ENCODE measurements around the gene MS4A6A. TPM values are rescaled to one million over a fixed set of nuclear protein-coding genes. Genes with fewer than 3 reads are reported as not detected.

MS4A6A gene
- total and polyA plus RNA-seq, 2 donors (not counting 1 experiment from before 2014, with no cell fraction given), result 0.34 to 4.1 TPM

GRCh38 chr11:60184824-60185511 is 2.1 kb upstream of the MS4A6A start:
- H3K79me2 ChIP-seq (ENCODE audit: control insufficient read depth, insufficient read depth, low read length), result no peaks in the 10 kb centered on the region
- H3K27me3 ChIP-seq (replicated peaks in 1 of 4; ENCODE audit: control extremely low read depth in 1 of 4, control insufficient read depth in 3 of 4, insufficient read depth in 4 of 4, low read length in 3 of 4), result no peaks in the 10 kb centered on the region
- peaks cover 51% of the 10 kb centered on the region for H3K4me1 Mint-ChIP-seq
- H3K4me1 ChIP-seq (ENCODE audit: control insufficient read depth in 2 of 2, insufficient read depth in 2 of 2, low read length in 2 of 2), result peaks cover 42 to 48% of the 10 kb centered on the region in 2 donors
- H3K4me3 ChIP-seq (ENCODE audit: control extremely low read depth in 1 of 5, extremely low read depth in 1 of 5, insufficient read depth in 1 of 5, low read depth in 2 of 5, low read length in 4 of 5), result no peak overlapping the region
- H3K9me3 Mint-ChIP-seq (ENCODE audit: insufficient read depth), result no peaks in the 10 kb centered on the region
- ATAC-seq (ENCODE audit: low read depth) (peak; percentile 62), DNase-seq (peak; percentile 66)
- no CpG with 5 or more reads among the region's 1 CpG for WGBS (ENCODE audit: insufficient coverage)
- intact Hi-C loops (cut with micrococcal nuclease), result no loop called here
- ChIA-PET POLR2A (no interaction called here), CTCF (interaction anchor here (0.8 kb wide), 1 partner anchor 9 kb away, joined by 3 read pairs; no protein-coding TSS in a partner anchor)
- H3K4me2 ChIP-seq (replicated peaks; ENCODE audit: low read depth, low read length, poor library complexity, severe bottlenecking), result peak overlapping the region; percentile 28
- H2AFZ ChIP-seq (ENCODE audit: insufficient read depth, low read depth, low read length, poor library complexity, severe bottlenecking), result no peak overlapping the region
- H3K9ac ChIP-seq (ENCODE audit: low read length), result peak overlapping the region; percentile 15
- H3K9me3 ChIP-seq (ENCODE audit: control extremely low read depth in 1 of 3, control insufficient read depth in 2 of 3, insufficient read depth in 1 of 3, low read length in 2 of 3), result peaks cover 0 to 9% (median 3%) of the 10 kb centered on the region in 3 donors
- peak overlapping the region; percentile 18 for H3K4me3 Mint-ChIP-seq
- no peaks in the 10 kb centered on the region for H3K36me3 ChIP-seq (replicated peaks in 1 of 2; ENCODE audit: control extremely low read depth in 1 of 2, control insufficient read depth in 1 of 2, extremely low read depth in 1 of 2, insufficient read depth in 2 of 2, low read length in 1 of 2)
- no peaks in the 10 kb centered on the region for H4K20me1 ChIP-seq (ENCODE audit: control insufficient read depth, insufficient read depth, low read length, poor library complexity, severe bottlenecking)
- H3K27ac ChIP-seq (ENCODE audit: low read length in 2 of 2), result peak overlapping the region in 1 of 2 donors; percentile 6
- H3K27ac Mint-ChIP-seq, result peak overlapping the region; percentile 1
- TF ChIP-seq CTCF (IDR thresholded peaks at IDR 0.05) (no peak), EZH2 (IDR thresholded peaks at IDR 0.05; ENCODE audit: borderline replicate concordance, insufficient read depth, low read depth, low read length, poor library complexity, severe bottlenecking) (no peak)
- no peaks in the 10 kb centered on the region for H3K27me3 Mint-ChIP-seq

DNA sequence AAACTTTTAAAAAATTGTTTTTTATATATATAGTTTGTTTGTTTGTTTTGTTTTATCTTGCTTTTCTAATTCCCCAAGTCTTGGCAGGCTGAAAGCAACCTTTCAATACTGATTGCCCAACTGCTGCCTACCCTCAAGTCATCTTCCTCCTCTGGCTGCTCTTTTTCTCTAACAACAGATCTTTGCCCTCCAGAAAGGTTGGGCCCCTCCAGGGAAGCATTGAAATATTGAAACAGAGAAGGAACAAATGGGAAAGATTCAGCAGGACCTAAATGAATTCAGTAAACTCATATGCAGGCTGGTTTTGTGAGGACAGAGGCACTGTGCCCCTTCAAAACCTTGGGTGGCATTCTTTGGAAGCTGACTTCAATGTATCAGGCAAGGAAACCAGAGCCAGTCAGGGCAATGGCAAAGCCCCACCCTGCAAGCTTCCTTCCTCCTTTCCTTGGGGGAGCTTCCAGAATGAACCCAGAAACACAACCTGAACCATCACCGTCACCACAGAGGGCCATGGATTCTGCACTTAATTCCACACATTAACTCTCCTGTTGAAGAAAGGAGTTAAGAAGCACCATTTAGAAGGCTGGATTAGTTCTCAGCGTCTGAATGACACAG is 815 bp upstream of the MS4A6A start:
- Histone ChIP-seq H4K20me1 (ENCODE audit: control insufficient read depth, insufficient read depth, low read length, poor library complexity, severe bottlenecking) (no peaks in the 10 kb centered on the region), H3K27me3 (replicated peaks in 1 of 4; ENCODE audit: control extremely low read depth in 1 of 4, control insufficient read depth in 3 of 4, insufficient read depth in 4 of 4, low read length in 3 of 4) (no peaks in the 10 kb centered on the region), H3K4me1 (ENCODE audit: control insufficient read depth in 2 of 2, insufficient read depth in 2 of 2, low read length in 2 of 2) (peaks cover 42 to 48% of the 10 kb centered on the region in 2 donors), H3K27ac (ENCODE audit: low read length in 2 of 2) (no peak overlapping the region), H3K9me3 (ENCODE audit: control extremely low read depth in 1 of 3, control insufficient read depth in 2 of 3, insufficient read depth in 1 of 3, low read length in 2 of 3) (peaks cover 0 to 9% (median 3%) of the 10 kb centered on the region in 3 donors), H2AFZ (ENCODE audit: insufficient read depth, low read depth, low read length, poor library complexity, severe bottlenecking) (peak overlapping the region; percentile 6), H3K9ac (ENCODE audit: low read length) (no peak overlapping the region), H3K79me2 (ENCODE audit: control insufficient read depth, insufficient read depth, low read length) (no peaks in the 10 kb centered on the region), H3K36me3 (replicated peaks in 1 of 2; ENCODE audit: control extremely low read depth in 1 of 2, control insufficient read depth in 1 of 2, extremely low read depth in 1 of 2, insufficient read depth in 2 of 2, low read length in 1 of 2) (peaks cover 0 to 1% of the 10 kb centered on the region in 2 experiments), H3K4me3 (ENCODE audit: control extremely low read depth in 1 of 5, extremely low read depth in 1 of 5, insufficient read depth in 1 of 5, low read depth in 2 of 5, low read length in 4 of 5) (no peak overlapping the region), H3K4me2 (replicated peaks; ENCODE audit: low read depth, low read length, poor library complexity, severe bottlenecking) (peak overlapping the region; percentile 5)
- TF ChIP-seq CTCF (IDR thresholded peaks at IDR 0.05), result no peak
- no peak for TF ChIP-seq EZH2 (IDR thresholded peaks at IDR 0.05; ENCODE audit: borderline replicate concordance, insufficient read depth, low read depth, low read length, poor library complexity, severe bottlenecking)
- no CpG with 5 or more reads among the region's 2 CpGs for WGBS (ENCODE audit: insufficient coverage)
- peak; percentile 10 for DNase-seq
- Mint-ChIP-seq H3K4me1 (peaks cover 46% of the 10 kb centered on the region), H3K27ac (no peak overlapping the region), H3K4me3 (no peak overlapping the region), H3K9me3 (ENCODE audit: insufficient read depth) (no peaks in the 10 kb centered on the region), H3K27me3 (no peaks in the 10 kb centered on the region)
- ChIA-PET CTCF (no interaction called here), POLR2A (no interaction called here)
- intact Hi-C loops (cut with micrococcal nuclease), result no loop called here
- ATAC-seq (ENCODE audit: low read depth), result no peak
